ENCODE data around the gene RNF182.

DNA sequence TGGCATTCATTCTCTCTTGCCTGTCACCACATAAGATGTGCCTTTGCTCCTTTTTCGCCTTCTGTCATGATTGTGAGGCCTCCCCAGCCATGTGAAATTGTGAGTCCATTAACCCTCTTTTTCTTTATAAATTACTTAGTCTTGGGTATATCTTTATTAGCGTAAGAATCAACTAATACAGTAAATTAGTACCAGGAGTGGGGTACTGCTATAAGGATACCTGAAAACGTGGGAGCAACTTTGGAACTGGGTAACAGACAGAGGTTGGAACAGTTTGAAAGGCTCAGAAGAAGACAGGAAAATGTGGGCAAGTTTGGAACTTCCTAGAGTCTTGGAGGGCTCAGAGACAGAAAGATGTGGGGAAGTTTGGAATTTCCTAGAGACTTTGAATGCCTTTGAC is 46.6 kb downstream of the RNF182 start:
- TF ChIP-seq TAF1 (IDR thresholded peaks at IDR 0.05; ENCODE audit: borderline replicate concordance, low read depth, low read length) (no peak), ZNF274 (IDR thresholded peaks at IDR 0.05; ENCODE audit: insufficient read depth, insufficient read length) (no peak), POLR2A (IDR thresholded peaks at IDR 0.05; ENCODE audit: low read depth, low read length) (no peak), MYC (IDR thresholded peaks at IDR 0.05; ENCODE audit: insufficient read depth, insufficient read length, insufficient replicate concordance, low read length, severe bottlenecking) (no peak)
- TF ChIP-seq, protein P1, sequence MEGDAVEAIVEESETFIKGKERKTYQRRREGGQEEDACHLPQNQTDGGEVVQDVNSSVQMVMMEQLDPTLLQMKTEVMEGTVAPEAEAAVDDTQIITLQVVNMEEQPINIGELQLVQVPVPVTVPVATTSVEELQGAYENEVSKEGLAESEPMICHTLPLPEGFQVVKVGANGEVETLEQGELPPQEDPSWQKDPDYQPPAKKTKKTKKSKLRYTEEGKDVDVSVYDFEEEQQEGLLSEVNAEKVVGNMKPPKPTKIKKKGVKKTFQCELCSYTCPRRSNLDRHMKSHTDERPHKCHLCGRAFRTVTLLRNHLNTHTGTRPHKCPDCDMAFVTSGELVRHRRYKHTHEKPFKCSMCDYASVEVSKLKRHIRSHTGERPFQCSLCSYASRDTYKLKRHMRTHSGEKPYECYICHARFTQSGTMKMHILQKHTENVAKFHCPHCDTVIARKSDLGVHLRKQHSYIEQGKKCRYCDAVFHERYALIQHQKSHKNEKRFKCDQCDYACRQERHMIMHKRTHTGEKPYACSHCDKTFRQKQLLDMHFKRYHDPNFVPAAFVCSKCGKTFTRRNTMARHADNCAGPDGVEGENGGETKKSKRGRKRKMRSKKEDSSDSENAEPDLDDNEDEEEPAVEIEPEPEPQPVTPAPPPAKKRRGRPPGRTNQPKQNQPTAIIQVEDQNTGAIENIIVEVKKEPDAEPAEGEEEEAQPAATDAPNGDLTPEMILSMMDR (IDR thresholded peaks at IDR 0.05 in 2 of 3, conservative IDR thresholded peaks at IDR 0.05 in 1 of 3; ENCODE audit: control insufficient read depth in 2 of 3, extremely low read depth in 1 of 3, insufficient read depth in 1 of 3, low read depth in 3 of 3, low read length in 3 of 3) = no peak
